ENCODE measurements around the gene MAP7.

DNA sequence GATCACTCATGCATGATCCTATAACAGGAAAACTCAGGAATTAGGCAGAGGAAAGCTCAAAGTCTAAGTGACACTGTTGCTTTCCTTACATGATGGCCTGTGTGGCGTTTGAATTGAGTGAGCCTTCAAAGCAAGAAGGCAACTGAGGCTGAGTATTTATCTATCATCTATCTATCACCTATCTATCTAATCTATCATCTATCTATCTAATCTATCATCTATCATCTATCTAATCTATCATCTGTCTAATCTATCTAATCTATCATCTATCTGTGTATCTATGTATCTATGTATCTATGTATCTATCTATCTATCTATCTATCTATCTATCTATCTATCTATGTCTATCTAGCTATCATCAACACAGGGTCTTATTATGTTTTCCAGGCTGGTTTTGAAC lies 218.8 kb downstream of the MAP7 start:
- TF ChIP-seq, protein P1, sequence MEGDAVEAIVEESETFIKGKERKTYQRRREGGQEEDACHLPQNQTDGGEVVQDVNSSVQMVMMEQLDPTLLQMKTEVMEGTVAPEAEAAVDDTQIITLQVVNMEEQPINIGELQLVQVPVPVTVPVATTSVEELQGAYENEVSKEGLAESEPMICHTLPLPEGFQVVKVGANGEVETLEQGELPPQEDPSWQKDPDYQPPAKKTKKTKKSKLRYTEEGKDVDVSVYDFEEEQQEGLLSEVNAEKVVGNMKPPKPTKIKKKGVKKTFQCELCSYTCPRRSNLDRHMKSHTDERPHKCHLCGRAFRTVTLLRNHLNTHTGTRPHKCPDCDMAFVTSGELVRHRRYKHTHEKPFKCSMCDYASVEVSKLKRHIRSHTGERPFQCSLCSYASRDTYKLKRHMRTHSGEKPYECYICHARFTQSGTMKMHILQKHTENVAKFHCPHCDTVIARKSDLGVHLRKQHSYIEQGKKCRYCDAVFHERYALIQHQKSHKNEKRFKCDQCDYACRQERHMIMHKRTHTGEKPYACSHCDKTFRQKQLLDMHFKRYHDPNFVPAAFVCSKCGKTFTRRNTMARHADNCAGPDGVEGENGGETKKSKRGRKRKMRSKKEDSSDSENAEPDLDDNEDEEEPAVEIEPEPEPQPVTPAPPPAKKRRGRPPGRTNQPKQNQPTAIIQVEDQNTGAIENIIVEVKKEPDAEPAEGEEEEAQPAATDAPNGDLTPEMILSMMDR (IDR thresholded peaks at IDR 0.05; ENCODE audit: poor library complexity, severe bottlenecking) = no peak
- TF ChIP-seq EP300 (conservative IDR thresholded peaks at IDR 0.05; ENCODE audit: poor library complexity, severe bottlenecking) (no peak), EZH2 (IDR thresholded peaks at IDR 0.05; ENCODE audit: borderline replicate concordance, insufficient read depth, low read length, poor library complexity, severe bottlenecking) (no peak)

Data from neural cell (in vitro differentiated cells).